HepG2 (cell line): ENCODE measurements around the gene LEPROT. TPM values are rescaled to one million over a fixed set of nuclear protein-coding genes. Genes with fewer than 3 reads are reported as not detected.

Experiments used
- ATF7 ChIP-seq, 2 experiments: fragments of 450-650 bp in 1 of 2; sonication (generic) in 1 of 2; formaldehyde crosslinking in 1 of 2; IDR thresholded peaks; 2 replicates each; pipeline versions ENCODE4 v1.4.0 to v1.6.1; 2016 to 2020; ENCODE audit warnings: antibody characterized with exemption in 1 of 2, mild to moderate bottlenecking in 1 of 2, missing genetic modification reagents in 1 of 2
- CREB1 ChIP-seq, 2 experiments: fragments of 450-650 bp in 1 of 2; IDR thresholded peaks; 2 replicates each; pipeline ENCODE4 v1.6.1; 2016 to 2017; ENCODE audit warnings: control low read depth in 1 of 2, mild to moderate bottlenecking in 1 of 2, missing compliant biosample characterization in 1 of 2, missing genetic modification characterization in 1 of 2
- FOSL2 ChIP-seq: sonication (generic); formaldehyde crosslinking; IDR thresholded peaks from 2 replicates; pipeline ENCODE4 v1.4.0; 2020; ENCODE audit warnings: missing genetic modification reagents
- FOXP1 ChIP-seq, 2 experiments: fragments of 450-650 bp in 1 of 2; IDR thresholded peaks; 2 replicates each; pipeline ENCODE4 v1.6.1; 2017 to 2018; ENCODE audit warnings: antibody characterized with exemption in 1 of 2
- HDAC1 ChIP-seq: sonication (generic); formaldehyde crosslinking; IDR thresholded peaks from 2 replicates; pipeline ENCODE4 v1.5.1; 2020; ENCODE audit warnings: mild to moderate bottlenecking, missing genetic modification reagents
- ISL2 ChIP-seq: sonication (generic); formaldehyde crosslinking; IDR thresholded peaks from 2 replicates; pipeline ENCODE4 v1.5.0; 2020; ENCODE audit warnings: missing genetic modification reagents
- LCORL ChIP-seq, 2 experiments: fragments of 450-650 bp in 1 of 2; sonication (generic) in 1 of 2; formaldehyde crosslinking in 1 of 2; IDR thresholded peaks; 2 replicates each; pipeline versions ENCODE4 v1.5.0 to v1.6.1; 2017 to 2020; ENCODE audit warnings: antibody characterized with exemption in 1 of 2, missing genetic modification reagents in 1 of 2
- NCOA2 ChIP-seq: sonication (generic); formaldehyde crosslinking; IDR thresholded peaks from 2 replicates; pipeline ENCODE4 v1.8.0; 2022; ENCODE audit warnings: inconsistent platforms
- NR2F1 ChIP-seq, 2 experiments: fragments of 450-650 bp in 1 of 2; formaldehyde crosslinking in 1 of 2; IDR thresholded peaks; 2 replicates each; pipeline versions ENCODE4 v1.5.0 to v1.6.1; 2016 to 2020; ENCODE audit warnings: mild to moderate bottlenecking in 1 of 2, missing compliant biosample characterization in 1 of 2, missing genetic modification reagents in 1 of 2, moderate library complexity in 1 of 2
- POGZ ChIP-seq: sonication (generic); formaldehyde crosslinking; IDR thresholded peaks from 2 replicates; pipeline ENCODE4 v1.4.0; 2020; ENCODE audit warnings: mild to moderate bottlenecking, missing genetic modification reagents
- PRMT3 ChIP-seq: sonication (generic); formaldehyde crosslinking; IDR thresholded peaks from 2 replicates; pipeline ENCODE4 v1.8.1; 2022; ENCODE audit warnings: low read depth, mild to moderate bottlenecking, moderate library complexity, missing genetic modification reagents, borderline replicate concordance
- RARA ChIP-seq: IDR thresholded peaks from 2 replicates; pipeline ENCODE4 v1.6.1; 2016; ENCODE audit warnings: missing genetic modification reagents, missing compliant biosample characterization
- TBX3 ChIP-seq: fragments of 450-650 bp; IDR thresholded peaks from 2 replicates; pipeline ENCODE4 v1.6.1; 2017; ENCODE audit warnings: antibody characterized with exemption, mild to moderate bottlenecking, inconsistent platforms, borderline replicate concordance
- TCF12 ChIP-seq, 2 experiments: fragments of 450-650 bp in 1 of 2; sonication (generic) in 1 of 2; formaldehyde crosslinking in 1 of 2; IDR thresholded peaks; 2 replicates each; pipeline versions ENCODE4 v1.6.1 to v1.8.0; 2017 to 2022; ENCODE audit warnings: antibody characterized with exemption in 1 of 2, mild to moderate bottlenecking in 1 of 2, missing genetic modification reagents in 1 of 2, moderate library complexity in 1 of 2
- ZBTB33 ChIP-seq: sonication (generic); formaldehyde crosslinking; IDR thresholded peaks from 2 replicates; pipeline ENCODE4 v1.4.0; 2020; ENCODE audit warnings: missing genetic modification reagents
- ZGPAT ChIP-seq: IDR thresholded peaks from 2 replicates; pipeline ENCODE4 v1.6.1; 2016; ENCODE audit warnings: mild to moderate bottlenecking
- ZNF224 ChIP-seq: sonication (generic); formaldehyde crosslinking; IDR thresholded peaks from 2 replicates; pipeline ENCODE4 v1.5.0; 2020; ENCODE audit warnings: mild to moderate bottlenecking, missing genetic modification reagents
- ZNF614 ChIP-seq: IDR thresholded peaks from 2 replicates; pipeline ENCODE4 v1.6.1; 2018; ENCODE audit warnings: missing biosample characterization, missing genetic modification reagents, inconsistent platforms, borderline replicate concordance
- ZNF619 ChIP-seq: sonication (generic); formaldehyde crosslinking; IDR thresholded peaks from 2 replicates; pipeline ENCODE4 v1.4.0; 2020; ENCODE audit warnings: mild to moderate bottlenecking, missing genetic modification reagents
- ZNF652 ChIP-seq: IDR thresholded peaks from 2 replicates; pipeline ENCODE4 v1.6.1; 2016; ENCODE audit warnings: low read depth, borderline replicate concordance
- ZNF816 ChIP-seq: sonication (generic); formaldehyde crosslinking; IDR thresholded peaks from 2 replicates; pipeline ENCODE4 v1.8.0; 2022; ENCODE audit warnings: missing genetic modification reagents, mild to moderate bottlenecking, borderline replicate concordance
- ZSCAN12 ChIP-seq: sonication (generic); formaldehyde crosslinking; IDR thresholded peaks from 2 replicates; pipeline ENCODE4 v1.9.0; 2021; ENCODE audit warnings: mild to moderate bottlenecking, missing genetic modification reagents
- polyA plus RNA-seq, 8 experiments: library from polyadenylated mRNA; depleted of rRNA in 3 of 8; stranded (reverse) in 7 of 8; unstranded in 1 of 8; fragments of >200 nt; fragmentation: Illumina TruSeq in 4 of 8; extraction: Trizol in 4 of 8; gene quantifications; 2 replicates each; pipeline versions ENCODE4 v1.2.1 to v1.2.3, GENCODE V29; 2011 to 2016; ENCODE audit warnings: low read depth in 4 of 8, missing spikeins in 1 of 8, mixed read lengths in 1 of 8; ENCODE audit not compliant: insufficient read depth in 1 of 8
- total RNA-seq, 5 experiments: library from RNA; depleted of rRNA; stranded (reverse); fragments of >200 nt; fragmentation: Illumina TruSeq; extraction: Trizol; gene quantifications; 2 replicates each; pipeline ENCODE4 v1.2.3, GENCODE V29; 2016; ENCODE audit warnings: low read depth in 1 of 5
- TF ChIP-seq, protein P1 (sequence below): IDR thresholded peaks from 2 replicates; pipeline ENCODE4 v1.6.1; 2016; ENCODE audit warnings: missing compliant biosample characterization, missing genetic modification reagents, borderline replicate concordance
- TF ChIP-seq, protein P2 (sequence below): sonication (generic); formaldehyde crosslinking; IDR thresholded peaks from 2 replicates; pipeline ENCODE4 v1.4.0; 2020; ENCODE audit warnings: mild to moderate bottlenecking, missing genetic modification reagents

The LEPROT gene
- total and polyA plus RNA-seq, 2 of the 13 experiments (the other 11 are each of a cell fraction or from before 2014, with no cell fraction given), result 36.8 to 51.4 TPM

DNA sequence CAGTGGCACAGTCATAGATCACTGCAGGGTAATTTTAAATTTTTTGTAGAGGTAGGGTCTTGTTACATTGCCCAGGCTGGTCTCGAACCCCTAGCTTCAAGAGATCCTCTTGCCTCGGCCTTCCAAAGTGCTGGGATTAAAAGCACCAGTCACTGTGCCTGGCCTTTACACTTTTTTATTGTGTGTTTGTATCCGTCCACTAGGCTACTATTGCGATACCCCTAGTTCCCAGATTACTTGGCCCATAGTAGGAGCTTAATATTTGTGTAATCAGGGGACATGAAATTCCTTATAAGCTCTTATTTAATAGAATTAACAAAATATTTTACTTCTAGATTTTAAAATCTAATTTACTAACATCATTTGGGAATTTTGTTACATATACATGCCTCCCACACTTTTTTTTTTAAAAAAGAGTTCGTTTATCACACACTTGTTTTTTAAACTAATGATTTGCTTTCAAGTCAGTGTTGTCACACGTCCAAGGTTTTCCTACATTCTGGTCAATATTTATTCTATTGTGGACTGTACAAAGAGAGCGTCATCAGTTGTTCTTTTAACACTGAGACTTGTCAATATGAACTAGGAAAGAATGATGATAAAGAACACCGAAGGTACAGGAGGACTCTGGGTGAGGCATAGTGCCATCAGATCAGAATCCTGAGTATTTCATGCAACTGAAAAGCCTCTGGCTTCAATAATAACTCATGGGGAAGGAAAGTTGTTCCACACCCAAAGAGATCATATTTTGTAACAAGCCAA is 63.7 kb downstream of the LEPROT start (continued):
- TF ChIP-seq ZNF619 (CRISPR knock-in tag) (no peak), NR2F1 (CRISPR knock-in tag; IDR thresholded peaks at IDR 0.05) (peak in 1 of 2 experiments; percentile 80; a peak in 2 of 4 replicates), RARA (CRISPR knock-in tag) (peak; percentile 82), LCORL (IDR thresholded peaks at IDR 0.05) (no peak), LCORL (CRISPR knock-in tag; IDR thresholded peaks at IDR 0.05) (peak; percentile 47; the same call in 1 of the 2 replicates), FOXP1 (IDR thresholded peaks at IDR 0.05) (peak; percentile 69), FOXP1 (CRISPR knock-in tag; IDR thresholded peaks at IDR 0.05) (peak; percentile 93), FOSL2 (CRISPR knock-in tag) (peak; percentile 35; the same call in 1 of the 2 replicates), ZNF816 (0 out of 2 replicates have a peak, but pooled peaks have one; percentile 53), ZNF652 (CRISPR knock-in tag) (no peak), ZNF614 (CRISPR knock-in tag) (peak; percentile 27; the same call in 1 of the 2 replicates), ZBTB33 (CRISPR knock-in tag) (no peak), ZGPAT (CRISPR knock-in tag) (peak; percentile 70; the same call in 1 of the 2 replicates), TCF12 (IDR thresholded peaks at IDR 0.05) (no peak), TCF12 (CRISPR knock-in tag; IDR thresholded peaks at IDR 0.05) (peak; percentile 85; the same call in 1 of the 2 replicates), ATF7 (IDR thresholded peaks at IDR 0.05) (peak; percentile 18; the same call in 1 of the 2 replicates), ATF7 (CRISPR knock-in tag; IDR thresholded peaks at IDR 0.05) (no peak), HDAC1 (CRISPR knock-in tag) (peak; percentile 65), PRMT3 (CRISPR knock-in tag) (no peak), POGZ (CRISPR knock-in tag) (peak; percentile 68), TBX3 (peak; percentile 92), ZNF224 (no peak), CREB1 (IDR thresholded peaks at IDR 0.05) (peak; percentile 88), CREB1 (CRISPR knock-in tag; IDR thresholded peaks at IDR 0.05) (peak; percentile 90), NCOA2 (CRISPR knock-in tag) (peak; percentile 86), ISL2 (CRISPR knock-in tag) (peak; percentile 81; the same call in 1 of the 2 replicates), ZSCAN12 (CRISPR knock-in tag) (no peak)
- TF ChIP-seq, protein P1, sequence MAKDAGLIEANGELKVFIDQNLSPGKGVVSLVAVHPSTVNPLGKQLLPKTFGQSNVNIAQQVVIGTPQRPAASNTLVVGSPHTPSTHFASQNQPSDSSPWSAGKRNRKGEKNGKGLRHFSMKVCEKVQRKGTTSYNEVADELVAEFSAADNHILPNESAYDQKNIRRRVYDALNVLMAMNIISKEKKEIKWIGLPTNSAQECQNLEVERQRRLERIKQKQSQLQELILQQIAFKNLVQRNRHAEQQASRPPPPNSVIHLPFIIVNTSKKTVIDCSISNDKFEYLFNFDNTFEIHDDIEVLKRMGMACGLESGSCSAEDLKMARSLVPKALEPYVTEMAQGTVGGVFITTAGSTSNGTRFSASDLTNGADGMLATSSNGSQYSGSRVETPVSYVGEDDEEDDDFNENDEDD, result no peak
- TF ChIP-seq, protein P2, sequence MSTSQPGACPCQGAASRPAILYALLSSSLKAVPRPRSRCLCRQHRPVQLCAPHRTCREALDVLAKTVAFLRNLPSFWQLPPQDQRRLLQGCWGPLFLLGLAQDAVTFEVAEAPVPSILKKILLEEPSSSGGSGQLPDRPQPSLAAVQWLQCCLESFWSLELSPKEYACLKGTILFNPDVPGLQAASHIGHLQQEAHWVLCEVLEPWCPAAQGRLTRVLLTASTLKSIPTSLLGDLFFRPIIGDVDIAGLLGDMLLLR, result no peak
